Body of pancreas (tissue), 4 donors: ENCODE data around the gene ZNF335. TPM values are rescaled to one million over a fixed set of nuclear protein-coding genes. Genes with fewer than 3 reads are reported as not detected.
"Not testable (repeated sequence)": the region's sequence is repeated elsewhere in the genome, so short reads cannot be mapped to it uniquely, and the experiment has no call there.

Source experiments
- ATAC-seq: fragments of 150-250 bp; one replicate; pipeline ENCODE4 v1.9.1; 2016
- DNase-seq, 4 donors: peaks; one replicate each; pipeline ENCODE4 v3.0.0-alpha.2; 2019
- H3K27ac ChIP-seq, 4 donors: fragments of 200-600 bp; sonication (generic); 1 replicate in 3 of 4; 2 replicates in 1 of 4; pipeline versions ENCODE4 v1.5.1 to v1.6.1; 2016 to 2019; ENCODE audit warnings: mild to moderate bottlenecking in 1 of 4, mixed read lengths in 1 of 4, moderate library complexity in 1 of 4
- H3K27me3 ChIP-seq, 2 donors: fragments of 200-600 bp; sonication (generic); one replicate each; pipeline ENCODE4 v1.6.0; 2016; ENCODE audit warnings: mild to moderate bottlenecking in 1 of 2
- H3K36me3 ChIP-seq, 2 donors: fragments of 200-600 bp; sonication (generic); replicated peaks in 1 of 2; 2 replicates each; pipeline ENCODE4 v1.5.1; 2016; ENCODE audit warnings: low read depth in 2 of 2; ENCODE audit not compliant: insufficient read depth in 1 of 2
- H3K4me1 ChIP-seq: fragments of 200-600 bp; sonication (generic); one replicate; pipeline ENCODE4 v1.6.0; 2016
- H3K4me3 ChIP-seq, 2 donors: fragments of 200-600 bp; sonication (generic); 1 replicate in 1 of 2; 2 replicates in 1 of 2; pipeline ENCODE4 v1.5.1; 2016 to 2019
- H3K9me3 ChIP-seq, 3 donors: fragments of 200-600 bp; sonication (generic); 1 replicate in 2 of 3; 2 replicates in 1 of 3; pipeline ENCODE4 v1.5.1; 2016
- POLR2A ChIP-seq, 3 donors: fragments of 450-650 bp; IDR thresholded peaks; one replicate each; pipeline ENCODE4 v1.6.1; 2016; ENCODE audit warnings: antibody characterized with exemption in 3 of 3, mild to moderate bottlenecking in 2 of 3
- WGBS, 2 donors: methylation state at CpG; one replicate each; pipeline ENCODE4 v1.1.5; 2017; 5-methylcytosine and 5-hydroxymethylcytosine counted together
- intact Hi-C: fragments of 100-400 bp; cut with DNase I; formaldehyde crosslinking; loops from one replicate; pipeline ENCODE4 v1.15.1; 2023
- total RNA-seq, 2 donors: library from RNA; depleted of rRNA; stranded (reverse); fragments of >200 nt; gene quantifications; one replicate each; pipeline ENCODE4 v1.1.0, GENCODE V29; 2016
- TF ChIP-seq, protein P1 (sequence below), 7 experiments: fragments of 450-650 bp in 4 of 7; fragments of 200-600 bp in 3 of 7; sonication (generic) in 3 of 7; IDR thresholded peaks; one replicate each; pipeline ENCODE4 v1.5.1; 2016 to 2019; ENCODE audit warnings: antibody characterized with exemption in 7 of 7

ZNF335 gene
- total RNA-seq, 2 donors from 2014 or later = 21.8 to 41.9 TPM

- ATAC-seq (peak; percentile 19), DNase-seq (no peak)
- no peaks in the 10 kb centered on the region for H3K27me3 ChIP-seq
- peak overlapping the region; percentile 5 to 94 for H3K4me3 ChIP-seq
- H3K9me3 ChIP-seq = no peaks in the 10 kb centered on the region
- intact Hi-C loops = no loop called here
- TF ChIP-seq, protein P1, sequence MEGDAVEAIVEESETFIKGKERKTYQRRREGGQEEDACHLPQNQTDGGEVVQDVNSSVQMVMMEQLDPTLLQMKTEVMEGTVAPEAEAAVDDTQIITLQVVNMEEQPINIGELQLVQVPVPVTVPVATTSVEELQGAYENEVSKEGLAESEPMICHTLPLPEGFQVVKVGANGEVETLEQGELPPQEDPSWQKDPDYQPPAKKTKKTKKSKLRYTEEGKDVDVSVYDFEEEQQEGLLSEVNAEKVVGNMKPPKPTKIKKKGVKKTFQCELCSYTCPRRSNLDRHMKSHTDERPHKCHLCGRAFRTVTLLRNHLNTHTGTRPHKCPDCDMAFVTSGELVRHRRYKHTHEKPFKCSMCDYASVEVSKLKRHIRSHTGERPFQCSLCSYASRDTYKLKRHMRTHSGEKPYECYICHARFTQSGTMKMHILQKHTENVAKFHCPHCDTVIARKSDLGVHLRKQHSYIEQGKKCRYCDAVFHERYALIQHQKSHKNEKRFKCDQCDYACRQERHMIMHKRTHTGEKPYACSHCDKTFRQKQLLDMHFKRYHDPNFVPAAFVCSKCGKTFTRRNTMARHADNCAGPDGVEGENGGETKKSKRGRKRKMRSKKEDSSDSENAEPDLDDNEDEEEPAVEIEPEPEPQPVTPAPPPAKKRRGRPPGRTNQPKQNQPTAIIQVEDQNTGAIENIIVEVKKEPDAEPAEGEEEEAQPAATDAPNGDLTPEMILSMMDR (IDR thresholded peaks at IDR 0.05) = no peak
- no peak for TF ChIP-seq POLR2A (IDR thresholded peaks at IDR 0.05)
- 10% methylated on average over 21 of the region's 21 CpGs for WGBS, 2 donors
- H3K27ac ChIP-seq = peak overlapping the region; percentile 59 to 100 (median 99)
- peaks cover 13% of the 10 kb centered on the region for H3K4me1 ChIP-seq
- H3K36me3 ChIP-seq = peaks cover 3 to 24% of the 10 kb centered on the region in 2 donors
Measured at GRCh38 chr20:45935416-45936046, 36.5 kb downstream of the ZNF335 start.

GRCh38 chr20:45934586-45935415 lies 37.2 kb downstream of the ZNF335 start, which contains the start of gene PCIF1:
Gene PCIF1, plus strand, starts transcription at chr20:45934683. Its CDS starts 4,317 bp downstream, at chr20:45939000.
- TF ChIP-seq, protein P1 (IDR thresholded peaks at IDR 0.05) = no peak
- TF ChIP-seq POLR2A (IDR thresholded peaks at IDR 0.05) = peak; percentile 96 to 97 (median 97)
- DNase-seq (peak; percentile 97 to 98 (median 98)), ATAC-seq (peak; percentile 91)
- intact Hi-C loops = no loop called here
- H3K36me3 ChIP-seq = peaks cover 3 to 21% of the 10 kb centered on the region in 2 donors
- H3K27me3 ChIP-seq = no peaks in the 10 kb centered on the region
- peak within 1 kb of the TSS; percentile 99 to 100 (median 99) for H3K27ac ChIP-seq
- WGBS, 2 donors = 0% methylated on average over 13 to 81 of the region's 102 CpGs
- peak within 1 kb of the TSS; percentile 89 to 94 for H3K4me3 ChIP-seq
- no peaks in the 10 kb centered on the region for H3K9me3 ChIP-seq
- peaks cover 13% of the 10 kb centered on the region for H3K4me1 ChIP-seq

GRCh38 chr20:45934046-45934585 lies 37.9 kb downstream of the ZNF335 start:
- Histone ChIP-seq H3K4me3 (peak overlapping the region; percentile 89 to 94), H3K4me1 (peaks cover 13% of the 10 kb centered on the region), H3K27me3 (no peaks in the 10 kb centered on the region), H3K9me3 (no peaks in the 10 kb centered on the region), H3K36me3 (peaks cover 3 to 14% of the 10 kb centered on the region in 2 donors), H3K27ac (peak overlapping the region; percentile 99 to 100 (median 99))
- intact Hi-C loops = no loop called here
- 0% methylated on average over 3 to 34 of the region's 34 CpGs for WGBS, 2 donors
- TF ChIP-seq, protein P1 (IDR thresholded peaks at IDR 0.05) = no peak
- no peak for TF ChIP-seq POLR2A (IDR thresholded peaks at IDR 0.05)
- ATAC-seq (peak; percentile 10), DNase-seq (peak; percentile 54 to 58 (median 54))

DNA sequence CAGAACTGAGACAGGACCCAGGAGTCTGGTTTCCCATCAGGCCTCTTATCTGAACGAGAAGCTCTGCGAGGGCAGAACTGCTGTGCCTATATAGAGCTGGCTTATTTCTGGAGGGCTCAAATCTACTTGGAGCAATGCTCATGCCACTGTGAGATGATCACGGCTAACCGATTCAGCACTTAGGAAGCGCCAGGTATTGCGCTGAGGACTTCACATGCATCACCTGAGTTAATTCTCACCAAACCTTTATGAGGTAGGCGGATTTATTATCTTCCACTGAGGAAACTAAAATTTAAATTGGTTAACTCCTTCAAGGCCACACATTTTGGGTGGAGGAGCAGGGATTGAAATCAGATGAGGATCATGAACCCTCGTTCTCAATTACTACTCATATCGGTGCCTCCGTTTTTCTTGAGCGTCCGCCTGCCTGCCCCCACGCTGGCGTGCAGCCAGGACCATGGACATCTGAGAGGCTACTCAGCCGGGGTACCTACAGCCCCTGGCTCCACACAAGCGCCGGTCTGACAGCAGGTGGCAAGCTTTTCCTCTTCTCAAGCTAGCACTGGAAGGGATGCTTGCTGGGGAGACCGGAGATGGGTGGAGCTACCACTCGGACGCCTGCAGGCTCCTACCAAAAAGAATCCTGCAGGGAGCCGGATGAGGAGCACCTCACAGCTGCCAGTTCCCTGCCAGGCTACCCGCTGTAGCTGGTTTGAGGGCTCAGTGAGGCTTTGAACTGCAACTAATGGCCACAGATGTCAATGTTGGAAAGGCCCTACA lies 38.5 kb downstream of the ZNF335 start:
- 8 to 13% methylated on average over 10 to 22 of the region's 22 CpGs for WGBS, 2 donors
- Histone ChIP-seq H3K9me3 (no peaks in the 10 kb centered on the region), H3K4me3 (peak overlapping the region; percentile 89 to 94), H3K27ac (peak overlapping the region; percentile 99 to 100 (median 99)), H3K36me3 (peaks cover 2 to 8% of the 10 kb centered on the region in 2 donors), H3K4me1 (peaks cover 13% of the 10 kb centered on the region), H3K27me3 (no peaks in the 10 kb centered on the region)
- ATAC-seq (peak; percentile 8), DNase-seq (peak; percentile 65 to 84 (median 78))
- intact Hi-C loops = no loop called here
- TF ChIP-seq, protein P1 (IDR thresholded peaks at IDR 0.05) = peak in 5 of 7 experiments; percentile 5 to 47 (median 45)
- peak in 1 of 3 donors; percentile 1 for TF ChIP-seq POLR2A (IDR thresholded peaks at IDR 0.05)

DNA sequence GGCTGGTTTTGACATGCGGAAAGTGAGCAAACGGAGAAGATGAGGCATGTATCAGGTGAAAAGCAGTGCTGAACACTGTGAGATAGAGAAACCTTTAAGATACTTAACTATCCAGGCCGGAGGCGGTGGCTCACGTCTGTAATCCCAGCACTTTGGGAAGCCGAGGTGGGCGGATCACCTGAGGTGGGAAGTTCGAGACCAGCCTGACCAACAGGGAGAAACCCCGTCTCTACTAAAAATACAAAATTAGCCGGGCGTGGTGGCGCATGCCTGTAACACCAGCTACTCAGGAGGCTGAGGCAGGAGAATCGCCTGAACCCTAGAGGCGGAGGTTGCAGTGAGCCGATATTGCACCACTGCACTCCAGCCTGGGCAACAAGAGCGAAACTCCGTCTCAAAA lies 40.3 kb downstream of the ZNF335 start:
- H3K36me3 ChIP-seq, ATAC-seq, H3K27ac ChIP-seq, DNase-seq, H3K4me3 ChIP-seq, intact Hi-C loops, H3K9me3 ChIP-seq, H3K27me3 ChIP-seq: not testable (repeated sequence)
- WGBS, 2 donors = 90 to 91% methylated on average over 17 of the region's 17 CpGs
- H3K4me1 ChIP-seq = peaks cover 13% of the 10 kb centered on the region
